Measurements from ENCODE around the gene RNASEL.

RNASEL gene

DNA sequence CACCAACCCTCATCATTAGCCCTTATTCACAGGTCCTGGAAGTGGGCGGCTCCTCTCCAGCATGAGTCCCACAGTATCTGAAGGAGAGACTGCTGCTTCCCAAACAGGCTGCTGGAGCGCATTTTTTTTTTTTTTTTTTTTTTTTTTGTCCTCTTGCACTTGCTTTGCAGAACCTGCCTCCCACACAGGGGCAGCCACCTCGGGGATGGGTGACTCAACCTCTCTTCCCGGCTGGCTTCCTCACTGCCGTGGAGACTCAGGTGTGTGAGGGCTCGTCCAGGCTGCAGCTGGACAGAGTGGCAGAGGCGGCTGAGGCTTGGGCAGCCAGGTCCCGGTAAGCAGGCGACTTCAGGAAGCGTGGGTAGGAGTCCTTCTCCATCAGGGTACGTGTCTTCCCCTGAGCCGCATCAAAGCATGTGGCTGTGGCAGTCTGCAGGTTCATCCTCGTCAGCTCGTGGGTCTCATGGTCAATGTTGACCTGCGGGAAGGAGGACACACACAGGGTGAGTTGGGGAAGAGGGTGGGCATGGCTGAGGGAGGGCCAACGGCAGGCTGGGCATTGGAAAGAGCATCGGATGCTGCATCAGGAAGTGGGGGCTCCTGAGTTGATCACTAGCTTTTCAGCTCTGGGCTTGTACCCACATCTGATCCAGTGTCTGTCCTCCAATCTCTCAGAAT lies 11.1 kb upstream of the RNASEL start:
- DNase-seq: no peak

- DNase-seq: no peak
Measured at GRCh38 chr1:182599339-182599738, 10.3 kb upstream of the RNASEL start.

DNA sequence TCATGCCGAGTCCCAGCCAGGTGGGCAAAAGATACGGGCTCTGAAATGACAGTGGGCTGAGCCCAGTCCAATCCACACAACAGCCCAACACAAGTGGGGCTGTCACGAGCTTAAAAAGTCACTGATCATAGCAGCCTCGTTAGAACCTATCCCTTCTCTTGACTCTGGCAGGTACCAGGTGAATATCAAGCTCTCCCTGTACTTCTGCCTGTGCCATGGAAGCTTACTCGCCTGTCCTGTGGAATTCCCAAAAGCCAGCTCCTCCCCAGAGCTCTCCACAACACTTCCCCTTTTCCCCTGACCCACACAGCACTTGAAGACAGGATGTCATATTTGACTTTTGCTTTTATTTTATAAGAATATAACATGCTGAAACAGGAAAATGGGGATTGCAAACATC lies 9.2 kb upstream of the RNASEL start:
- no peak for DNase-seq

DNA sequence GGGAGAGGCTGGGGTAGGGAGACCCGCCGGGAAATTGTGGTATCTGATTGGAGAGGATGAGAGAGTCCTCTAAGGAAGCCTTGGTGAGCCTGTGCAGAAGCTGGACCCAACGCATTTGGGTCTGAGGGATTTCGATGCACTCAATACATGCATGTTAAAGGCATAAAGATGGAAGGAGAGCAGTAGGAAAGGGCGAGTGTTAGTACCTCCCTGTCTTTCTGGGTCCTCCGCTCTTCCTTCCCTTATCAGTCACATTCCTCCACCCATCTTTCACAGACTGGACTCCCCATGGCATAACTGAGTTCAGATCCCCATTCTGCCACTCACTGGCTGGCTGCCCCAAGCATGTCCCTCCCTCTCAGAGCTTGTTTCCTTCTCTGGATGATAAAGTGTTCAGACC lies 7.9 kb upstream of the RNASEL start:
- DNase-seq: no peak

DNA sequence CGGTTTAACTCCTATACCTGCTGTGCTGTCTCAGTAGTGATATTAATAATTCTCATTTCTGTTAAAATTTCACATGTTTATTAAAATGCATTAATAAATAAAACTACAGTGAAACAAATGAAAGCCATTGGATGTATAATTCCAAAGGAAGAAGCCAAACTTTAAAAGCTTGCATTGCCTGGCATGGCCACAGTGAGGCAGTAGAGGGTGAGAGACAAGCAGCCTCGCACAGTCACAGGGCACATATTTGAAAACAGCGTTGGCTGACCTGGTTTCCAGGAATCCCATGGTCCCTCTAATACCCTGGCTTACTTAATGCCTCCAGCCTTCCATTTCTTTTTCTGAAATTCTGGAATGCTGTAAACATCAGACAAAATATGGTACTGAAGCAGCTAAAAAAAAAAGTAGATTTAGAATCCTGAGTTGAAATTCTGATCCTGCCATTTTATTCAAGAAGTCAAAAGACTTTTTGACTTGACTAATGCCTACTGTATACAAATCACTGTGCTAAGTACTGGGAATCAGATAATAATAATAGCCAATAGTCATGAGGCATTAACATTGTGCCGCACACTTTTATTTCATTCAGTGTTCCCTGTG lies 6.7 kb upstream of the RNASEL start:
- no peak for DNase-seq

GRCh38 chr1:182589931-182590330 lies 875 bp upstream of the RNASEL start:
- DNase-seq: no peak

- DNase-seq: no peak
Measured at GRCh38 chr1:182589520-182589919, 464 bp upstream of the RNASEL start.

DNA sequence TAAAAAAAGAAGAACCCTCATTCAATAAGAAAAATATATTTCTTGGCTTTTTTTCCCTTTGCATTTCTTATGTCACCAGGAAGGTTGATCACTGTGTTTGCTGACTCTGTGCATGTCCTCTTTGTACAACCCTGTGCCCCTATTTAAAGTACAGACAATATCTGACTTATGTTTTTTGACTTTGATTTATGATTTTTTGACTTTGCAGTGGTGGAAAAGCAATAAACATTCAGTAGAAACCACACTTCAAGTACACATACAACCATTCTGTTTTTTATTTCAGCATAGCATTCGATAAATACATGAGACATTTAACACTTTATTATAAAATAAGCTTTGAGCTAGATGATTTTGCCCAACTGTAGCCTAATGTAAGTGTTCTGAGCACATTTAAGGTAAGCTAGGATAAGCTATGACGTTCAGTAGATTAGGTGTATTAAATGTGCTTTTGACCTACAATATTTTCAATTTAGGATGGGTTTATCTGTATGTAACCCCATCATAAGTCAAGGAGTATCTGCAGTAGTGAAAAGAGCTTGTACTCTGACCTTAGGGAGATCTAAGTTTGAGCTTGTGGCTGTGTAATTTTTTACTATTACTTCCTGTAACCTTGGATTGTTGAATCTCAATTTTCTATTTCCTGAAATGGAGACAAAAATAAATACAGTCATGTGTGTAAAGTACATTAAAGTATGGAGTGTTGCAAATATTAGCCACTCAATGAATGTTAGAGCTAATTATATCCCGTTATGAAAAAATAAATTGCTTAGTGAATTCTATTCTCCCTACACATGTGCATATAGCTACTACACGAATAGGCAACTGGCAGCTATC lies 1.2 kb downstream of the RNASEL start:
- DNase-seq: no peak

GRCh38 chr1:182587093-182587492 lies 2.0 kb downstream of the RNASEL start:
- no peak for DNase-seq

DNA sequence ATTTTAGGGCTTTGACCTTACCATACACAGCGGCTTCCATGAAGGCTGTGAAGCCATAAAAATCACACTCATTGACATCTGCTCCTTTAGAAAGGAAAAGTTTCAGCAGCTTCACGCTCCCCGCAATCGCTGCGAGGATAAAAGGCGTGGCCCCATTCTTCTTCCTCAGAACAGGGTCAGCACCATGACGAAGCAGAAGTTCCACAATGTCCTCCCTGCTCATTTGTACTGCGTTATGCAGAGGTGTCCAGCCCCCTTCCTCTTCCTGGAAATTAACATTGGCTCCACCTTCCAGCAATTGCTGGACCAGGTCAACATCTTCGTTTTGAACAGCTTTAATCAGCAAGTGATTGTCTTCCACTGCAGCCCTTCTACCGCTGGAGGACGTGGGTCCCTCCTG lies 2.7 kb downstream of the RNASEL start:
- no peak for DNase-seq

- DNase-seq: no peak
Measured at GRCh38 chr1:182584746-182585145, 4.3 kb downstream of the RNASEL start.

DNA sequence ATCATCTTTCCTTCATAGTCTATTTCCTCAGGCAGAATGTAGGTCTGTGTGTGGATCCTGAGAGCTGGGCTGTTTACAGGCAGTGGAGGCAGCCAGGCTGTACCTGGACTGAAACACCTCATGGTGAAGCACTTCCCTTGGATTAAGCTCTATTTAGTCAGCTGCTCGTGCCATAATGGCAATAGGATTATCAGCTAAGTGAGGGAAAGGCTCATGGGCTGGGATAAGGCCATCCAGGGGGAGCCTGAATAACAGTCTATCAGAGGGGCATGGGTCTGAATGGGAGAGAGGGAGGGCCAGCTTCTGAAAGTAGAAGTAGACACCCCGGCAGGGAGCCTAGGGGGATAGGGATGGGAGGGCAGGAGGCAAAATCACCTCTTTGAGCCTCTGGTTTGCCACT lies 8.3 kb downstream of the RNASEL start:
- no peak for DNase-seq

DNA sequence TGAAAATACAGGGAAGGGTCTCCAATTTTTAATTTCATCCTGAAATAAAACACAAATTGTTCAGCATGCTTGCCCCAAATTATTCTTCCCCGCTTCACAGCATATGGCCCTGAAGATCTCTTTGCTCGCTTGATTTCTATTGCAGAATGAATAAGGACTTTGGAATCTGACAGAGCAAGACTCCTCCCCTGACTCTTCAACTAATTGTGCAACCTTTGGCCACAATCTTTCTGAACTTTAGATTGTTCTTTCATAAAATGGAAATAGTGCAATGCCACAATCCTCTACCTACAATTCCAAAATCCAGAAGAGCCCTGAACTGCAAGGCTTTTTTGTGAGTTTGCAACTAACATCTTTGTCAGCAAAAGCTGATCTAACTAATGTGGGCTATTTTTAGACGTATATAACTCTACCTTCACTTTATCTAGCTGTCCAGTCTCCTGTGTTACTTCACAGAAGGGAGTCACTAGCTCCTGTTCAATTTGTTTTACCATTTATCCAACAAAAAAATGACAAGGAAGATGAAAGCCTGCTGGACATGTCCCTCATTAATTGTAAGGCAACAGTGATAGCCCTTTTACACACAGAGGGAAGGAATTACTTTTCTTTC lies 13.4 kb downstream of the RNASEL start:
- DNase-seq: no peak

- DNase-seq: no peak
Measured at GRCh38 chr1:182574156-182574555, 14.9 kb downstream of the RNASEL start.

DNA sequence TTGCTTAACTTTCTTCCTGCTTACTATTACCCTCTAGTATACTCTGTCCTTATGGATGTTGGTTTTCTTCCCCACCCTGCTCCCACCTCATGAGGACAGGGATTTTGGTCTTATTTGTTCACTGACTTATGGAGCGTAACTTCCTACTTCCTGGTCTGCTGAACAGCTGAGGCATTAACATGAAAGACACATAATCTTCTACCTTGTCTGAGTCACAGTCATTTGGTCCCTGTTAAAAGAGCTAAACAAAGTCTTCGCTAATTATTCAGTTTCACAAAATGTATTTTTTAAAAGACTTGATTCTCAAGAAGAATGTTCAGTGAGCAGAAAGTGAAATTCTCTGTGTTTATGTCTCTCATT lies 18.5 kb downstream of the RNASEL start:
- DNase-seq: no peak

DNA sequence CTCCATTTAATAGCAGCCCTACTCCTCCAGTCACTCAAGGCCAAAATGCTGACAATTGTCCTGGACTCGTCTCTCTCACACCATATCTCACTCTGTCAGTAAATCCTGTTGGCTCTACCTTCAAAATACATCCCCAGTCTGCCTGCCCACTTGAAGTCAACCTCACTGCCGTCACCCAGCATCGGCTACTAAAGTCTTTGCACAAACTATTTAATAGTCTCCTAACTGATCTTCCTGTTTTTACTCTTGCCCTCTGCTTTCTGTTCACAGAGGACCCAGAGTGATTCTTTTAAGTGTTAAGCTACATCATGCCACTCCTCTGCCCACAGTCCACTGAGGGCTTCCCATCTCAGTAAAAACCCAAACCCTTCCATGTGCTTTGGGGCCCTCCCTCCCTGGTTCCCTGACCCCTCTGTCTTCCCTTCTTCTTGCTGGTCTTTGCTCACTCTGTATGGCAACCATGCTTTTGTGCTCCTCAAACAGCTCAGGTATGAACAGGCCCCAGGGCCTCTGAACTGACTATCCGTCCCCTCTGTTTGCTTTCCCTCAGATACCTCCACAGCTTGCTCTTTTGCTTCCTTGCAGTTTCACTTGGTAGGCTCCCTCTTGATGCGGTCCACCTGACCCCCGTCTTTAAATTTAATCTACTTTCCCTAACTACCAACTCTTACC lies 19.0 kb downstream of the RNASEL start:
- no peak for DNase-seq

- no peak for DNase-seq
Measured at GRCh38 chr1:182568647-182569284, 20.3 kb downstream of the RNASEL start.

- no peak for DNase-seq
Measured at GRCh38 chr1:182567629-182568028, 21.4 kb downstream of the RNASEL start.

DNA sequence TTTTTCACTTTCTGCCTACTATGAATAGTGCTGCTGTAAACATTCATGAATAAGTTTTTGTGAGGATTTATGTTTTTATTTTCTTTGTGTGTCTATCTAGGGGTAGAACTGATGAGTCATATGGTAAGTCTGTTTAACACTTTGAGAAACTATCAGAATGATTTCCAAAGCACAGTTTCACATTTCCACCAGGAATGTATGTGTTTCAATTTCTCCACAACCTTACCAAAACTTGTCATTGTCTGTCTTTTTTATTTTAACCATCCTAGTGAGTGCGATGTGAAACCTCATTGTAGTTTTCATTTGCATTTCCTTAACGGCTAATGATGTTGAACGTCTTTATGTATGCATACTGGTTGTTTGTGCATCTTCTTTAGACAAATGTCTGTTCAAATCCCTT lies 23.5 kb downstream of the RNASEL start:
- DNase-seq: no peak

DNA sequence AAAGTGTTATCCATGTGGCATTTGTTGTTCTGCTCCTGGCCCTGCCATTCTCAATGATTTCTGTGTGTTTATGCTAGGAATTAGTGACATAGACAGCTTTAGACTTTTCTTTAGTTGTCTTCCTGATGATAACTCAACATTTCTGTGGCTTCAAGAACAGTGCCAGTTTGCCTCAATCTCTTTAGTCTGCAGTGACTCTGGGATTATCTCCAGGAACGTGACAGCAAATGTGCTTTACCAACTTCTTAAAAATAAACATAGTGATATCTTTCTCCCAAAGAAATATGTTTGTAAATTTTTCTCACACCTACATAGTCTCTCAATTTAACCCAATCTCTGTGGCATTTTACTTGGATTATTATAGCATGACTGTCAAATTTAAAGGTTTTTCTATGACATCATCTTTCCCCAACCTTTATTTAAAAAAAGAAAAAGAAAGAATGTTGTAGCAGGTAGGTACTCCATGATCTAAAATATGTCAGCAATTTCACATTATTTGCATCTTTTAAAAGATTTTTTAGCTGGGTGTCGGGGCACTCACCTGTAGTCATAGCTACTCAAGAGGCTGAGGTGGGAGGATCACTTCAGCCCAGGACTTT lies 24.6 kb downstream of the RNASEL start:
- no peak for DNase-seq

- no peak for DNase-seq
Measured at GRCh38 chr1:182563095-182563494, 26.0 kb downstream of the RNASEL start.

GRCh38 chr1:182561456-182561855 lies 27.6 kb downstream of the RNASEL start:
- DNase-seq: no peak

Data from GF-D8 (cell line).